Endothelial cell of umbilical vein (primary cell): ENCODE results near the gene RPL22L1. TPM values are rescaled to one million over a fixed set of nuclear protein-coding genes. Genes with fewer than 3 reads are reported as not detected.

Source experiments
- BruUV-seq: library from RNA; stranded (reverse); fragments of 400-500 nt; replicated peaks from 2 replicates; lab custom pipeline; 2021; lab: Mats Ljungman, UMichigan
- CTCF ChIA-PET: fragments of 300-600, 350-600 bp; sonication (Branson Sonifier 250); formaldehyde crosslinking; loops from one replicate; lab custom pipeline; 2021; ENCODE audit warnings: antibody characterized with exemption, inconsistent platforms; lab: Charles Lee
- POLR2A ChIA-PET: fragments of 300-600, 350-600 bp; sonication (Branson Sonifier 250); formaldehyde crosslinking; loops from one replicate; lab custom pipeline; 2021; ENCODE audit warnings: antibody characterized with exemption, inconsistent platforms; lab: Charles Lee
- DNase-seq: peaks from one replicate; pipeline ENCODE4 v3.0.0-alpha.2; 2011; ENCODE audit warnings: low read depth, low spot score
- FAIRE-seq: peaks from 2 replicates; lab custom pipeline; 2011; peaks lifted over from hg19 to GRCh38; lab: Jason Lieb, UNC
- H2AFZ ChIP-seq: 2 replicates; pipeline ENCODE4 v1.6.0; 2012; ENCODE audit warnings: low read depth, low read length, control low read depth, inconsistent platforms
- H3K27ac ChIP-seq: 2 replicates; pipeline ENCODE4 v1.5.1; 2011; ENCODE audit warnings: low read depth, mild to moderate bottlenecking, control low read depth, low read length, moderate library complexity; ENCODE audit not compliant: insufficient read depth
- H3K27me3 ChIP-seq, 2 experiments: 2 replicates each; pipeline versions ENCODE4 v1.6.0 to v1.6.1; 2011; ENCODE audit warnings: low read length in 2 of 2, mixed read lengths in 1 of 2; ENCODE audit not compliant: control insufficient read depth in 2 of 2, insufficient read depth in 2 of 2
- H3K36me3 ChIP-seq, 2 experiments: 2 replicates in 1 of 2; 3 replicates in 1 of 2; pipeline ENCODE4 v1.5.1; 2011; ENCODE audit warnings: low read length in 2 of 2, mild to moderate bottlenecking in 1 of 2, moderate library complexity in 1 of 2; ENCODE audit not compliant: control insufficient read depth in 2 of 2, insufficient read depth in 2 of 2; ENCODE audit errors: extremely low read depth in 1 of 2
- H3K4me1 ChIP-seq: 3 replicates; pipeline ENCODE4 v1.5.1; 2011; ENCODE audit warnings: mild to moderate bottlenecking, low read length; ENCODE audit not compliant: control insufficient read depth, insufficient read depth; ENCODE audit errors: extremely low read depth
- H3K4me2 ChIP-seq: 2 replicates; pipeline ENCODE4 v1.6.1; 2011; ENCODE audit warnings: low read length, control low read depth, mixed read lengths; ENCODE audit not compliant: insufficient read depth
- H3K4me3 ChIP-seq, 3 experiments: fragments of 200-600 bp in 1 of 3; sonication (generic), shearing (Covaris generic) in 1 of 3; replicated peaks in 1 of 3; 2 replicates each; pipeline ENCODE4 v1.5.1; 2011 to 2016; ENCODE audit warnings: control low read depth in 3 of 3, low read length in 3 of 3, mild to moderate bottlenecking in 2 of 3, inconsistent platforms in 1 of 3, low read depth in 1 of 3, moderate library complexity in 1 of 3; ENCODE audit not compliant: insufficient read depth in 1 of 3
- H3K79me2 ChIP-seq: 2 replicates; pipeline ENCODE4 v1.6.0; 2012; ENCODE audit warnings: low read length, inconsistent platforms; ENCODE audit not compliant: control insufficient read depth, insufficient read depth
- H3K9ac ChIP-seq: replicated peaks from 2 replicates; pipeline ENCODE3; 2011; ENCODE audit warnings: low read length, control low read depth; ENCODE audit not compliant: insufficient read depth; ENCODE audit errors: extremely low read depth
- H3K9me1 ChIP-seq: replicated peaks from 3 replicates; pipeline ENCODE4 v1.6.0; 2011; ENCODE audit warnings: mild to moderate bottlenecking, low read length; ENCODE audit not compliant: control insufficient read depth, insufficient read depth; ENCODE audit errors: extremely low read depth
- H3K9me3 ChIP-seq: replicated peaks from 2 replicates; pipeline ENCODE4 v1.5.1; 2012; ENCODE audit warnings: low read length, inconsistent platforms; ENCODE audit not compliant: control insufficient read depth, insufficient read depth
- H4K20me1 ChIP-seq: replicated peaks from 2 replicates; pipeline ENCODE3; 2011; ENCODE audit warnings: mild to moderate bottlenecking, low read length; ENCODE audit not compliant: control insufficient read depth, insufficient read depth; ENCODE audit errors: extremely low read depth
- EZH2 ChIP-seq: IDR thresholded peaks from 2 replicates; pipeline ENCODE4 v1.6.1; 2012; ENCODE audit warnings: borderline replicate concordance, low read depth, mild to moderate bottlenecking, moderate library complexity, low read length, inconsistent platforms; ENCODE audit not compliant: severe bottlenecking
- FOS ChIP-seq: IDR thresholded peaks from 2 replicates; pipeline ENCODE4 v1.6.1; 2011; ENCODE audit warnings: mild to moderate bottlenecking, low read length, moderate library complexity, borderline replicate concordance; ENCODE audit not compliant: insufficient read depth
- GATA2 ChIP-seq: IDR thresholded peaks from 2 replicates; pipeline ENCODE4 v1.7.0; 2011; ENCODE audit warnings: low read depth, mild to moderate bottlenecking, moderate library complexity, mixed read lengths, low read length; ENCODE audit not compliant: insufficient read length, insufficient read depth
- JUN ChIP-seq: IDR thresholded peaks from 2 replicates; pipeline ENCODE4 v1.6.1; 2011; ENCODE audit warnings: borderline replicate concordance, low read depth; ENCODE audit not compliant: insufficient read length, insufficient read depth
- MYC ChIP-seq: IDR thresholded peaks from one replicate; pipeline ENCODE4 v1.6.1; 2011; ENCODE audit warnings: mild to moderate bottlenecking, low read depth, low read length
- POLR2A ChIP-seq: IDR thresholded peaks from 2 replicates; pipeline ENCODE4 v1.6.1; 2012; ENCODE audit warnings: low read depth, mild to moderate bottlenecking, control low read depth, low read length
- POLR2AphosphoS5 ChIP-seq: IDR thresholded peaks from 2 replicates; pipeline ENCODE4 v1.6.1; 2012; ENCODE audit warnings: low read depth, mild to moderate bottlenecking, control low read depth, low read length, moderate library complexity; ENCODE audit not compliant: insufficient read depth
- dilution Hi-C: fragments of 300-500 bp; cut with MboI; formaldehyde crosslinking; loops from one replicate; pipeline ENCODE4 v1.15.0; 2019; ENCODE audit warnings: low sequenced_read_pairs; ENCODE audit not compliant: extremely low pct_ligation_motif_present
- intact Hi-C: fragments of 100-400 bp; cut with micrococcal nuclease; formaldehyde crosslinking; loops from one replicate; pipeline ENCODE4 v1.10.0; 2022
- polyA plus RNA-seq, 4 experiments: library from polyadenylated mRNA; depleted of rRNA in 3 of 4; stranded (reverse) in 3 of 4; unstranded in 1 of 4; fragments of >200 nt; gene quantifications; 2 replicates each; pipeline versions ENCODE4 v1.2.1 to v1.2.3, GENCODE V29; 2011 to 2012; ENCODE audit warnings: missing spikeins in 1 of 4
- total RNA-seq: library from RNA; stranded (reverse); gene quantifications from 2 replicates; pipeline ENCODE4 v1.2.3, GENCODE V29; 2021
- TF ChIP-seq, protein P1 (sequence below): IDR thresholded peaks from 2 replicates; pipeline ENCODE4 v1.6.1; 2011; ENCODE audit not compliant: insufficient read depth, insufficient read length
- TF ChIP-seq, protein P2 (sequence below), 2 donors: IDR thresholded peaks; 1 replicate in 1 of 2; 2 replicates in 1 of 2; pipeline ENCODE4 v1.5.1; 2011; ENCODE audit warnings: low read length in 2 of 2, mild to moderate bottlenecking in 2 of 2, moderate library complexity in 2 of 2, control low read depth in 1 of 2, inconsistent platforms in 1 of 2, low read depth in 1 of 2; ENCODE audit not compliant: insufficient read depth in 1 of 2; ENCODE audit errors: extremely low read depth in 1 of 2

Gene RPL22L1
- total and polyA plus RNA-seq, 2 donors (not counting 3 experiments of a cell fraction or from before 2014, with no cell fraction given), result 65.0 to 176 TPM

DNA sequence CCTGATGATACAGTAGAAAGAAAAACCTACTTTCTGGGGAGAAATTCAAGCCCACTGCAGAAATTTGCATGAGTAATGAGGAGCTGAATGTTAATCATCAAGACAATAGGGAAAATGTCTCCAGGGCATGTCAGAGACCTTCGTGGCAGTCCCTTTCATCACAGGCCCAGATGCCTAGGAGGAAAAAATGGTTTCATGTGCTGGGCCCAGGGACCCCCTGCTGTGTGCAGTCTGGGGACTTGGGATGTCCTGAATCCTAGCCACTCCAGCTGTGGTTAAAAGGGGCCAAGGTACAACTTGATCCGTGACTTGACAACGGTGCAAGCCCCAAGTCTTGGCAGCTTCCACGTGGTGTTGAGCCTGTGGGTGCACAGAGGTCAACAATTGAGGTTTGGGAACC, 48.7 kb upstream of the RPL22L1 start:
- Histone ChIP-seq H2AFZ (no peak overlapping the region), H3K79me2 (no peaks in the 10 kb centered on the region), H3K4me2 (no peak overlapping the region), H3K9ac (no peak overlapping the region), H4K20me1 (no peaks in the 10 kb centered on the region), H3K9me3 (no peaks in the 10 kb centered on the region), H3K27ac (no peak overlapping the region), H3K36me3 (no peaks in the 10 kb centered on the region), H3K27me3 (peaks cover 2 to 3% of the 10 kb centered on the region in 2 experiments), H3K4me1 (no peaks in the 10 kb centered on the region), H3K4me3 (no peak overlapping the region), H3K9me1 (no peaks in the 10 kb centered on the region)
- FAIRE-seq (no peak), DNase-seq (no peak)
- intact Hi-C loops, result no loop called here
- ChIA-PET POLR2A (interaction anchor here (0.6 kb wide), 1 partner anchor 16 kb away, joined by 12 read pairs; no protein-coding TSS in a partner anchor), CTCF (no interaction called here)
- BruUV-seq, result no TSS peak
- TF ChIP-seq GATA2, result no peak
- TF ChIP-seq EZH2, result no peak
- TF ChIP-seq, protein P1, sequence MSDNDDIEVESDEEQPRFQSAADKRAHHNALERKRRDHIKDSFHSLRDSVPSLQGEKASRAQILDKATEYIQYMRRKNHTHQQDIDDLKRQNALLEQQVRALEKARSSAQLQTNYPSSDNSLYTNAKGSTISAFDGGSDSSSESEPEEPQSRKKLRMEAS, result no peak
- no peak for TF ChIP-seq POLR2A
- TF ChIP-seq FOS, result no peak
- no peak for TF ChIP-seq POLR2AphosphoS5
- TF ChIP-seq MYC, result no peak
- TF ChIP-seq JUN, result no peak
- TF ChIP-seq, protein P2, sequence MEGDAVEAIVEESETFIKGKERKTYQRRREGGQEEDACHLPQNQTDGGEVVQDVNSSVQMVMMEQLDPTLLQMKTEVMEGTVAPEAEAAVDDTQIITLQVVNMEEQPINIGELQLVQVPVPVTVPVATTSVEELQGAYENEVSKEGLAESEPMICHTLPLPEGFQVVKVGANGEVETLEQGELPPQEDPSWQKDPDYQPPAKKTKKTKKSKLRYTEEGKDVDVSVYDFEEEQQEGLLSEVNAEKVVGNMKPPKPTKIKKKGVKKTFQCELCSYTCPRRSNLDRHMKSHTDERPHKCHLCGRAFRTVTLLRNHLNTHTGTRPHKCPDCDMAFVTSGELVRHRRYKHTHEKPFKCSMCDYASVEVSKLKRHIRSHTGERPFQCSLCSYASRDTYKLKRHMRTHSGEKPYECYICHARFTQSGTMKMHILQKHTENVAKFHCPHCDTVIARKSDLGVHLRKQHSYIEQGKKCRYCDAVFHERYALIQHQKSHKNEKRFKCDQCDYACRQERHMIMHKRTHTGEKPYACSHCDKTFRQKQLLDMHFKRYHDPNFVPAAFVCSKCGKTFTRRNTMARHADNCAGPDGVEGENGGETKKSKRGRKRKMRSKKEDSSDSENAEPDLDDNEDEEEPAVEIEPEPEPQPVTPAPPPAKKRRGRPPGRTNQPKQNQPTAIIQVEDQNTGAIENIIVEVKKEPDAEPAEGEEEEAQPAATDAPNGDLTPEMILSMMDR (IDR thresholded peaks at IDR 0.05; ENCODE audit: extremely low read depth in 1 of 2, insufficient read depth in 1 of 2, low read depth in 1 of 2, low read length in 2 of 2), result no peak
- dilution Hi-C loops, result no loop called here
